Activated T-helper 1 cell treated with anti-CD3 and anti-CD28 coated beads, Interleukin-12 subunit alpha, Interleukin-12 subunit beta, Interleukin-2, Interleukin-4 antibody, amounts not matched to agents 30 ng/mL and 10 ng/mL and 1 ng/mL, durations not matched to agents 14 hours and 24 hours and 36 hours (primary cell): ENCODE data around the gene C10orf143. TPM values are rescaled to one million over a fixed set of nuclear protein-coding genes. Genes with fewer than 3 reads are reported as not detected.

ENCODE experiments used
- DNase-seq: peaks from one replicate; pipeline ENCODE4 v3.0.0; 2021; ENCODE audit warnings: low spot score
- H3K27ac Mint-ChIP-seq: one replicate; pipeline ENCODE4 v1.8.0; 2021; ENCODE audit warnings: mild to moderate bottlenecking, mixed read lengths
- H3K27me3 Mint-ChIP-seq: one replicate; pipeline ENCODE4 v1.8.0; 2022; ENCODE audit warnings: mild to moderate bottlenecking, moderate library complexity, mixed read lengths; ENCODE audit not compliant: insufficient read depth
- H3K36me3 Mint-ChIP-seq: one replicate; pipeline ENCODE4 v1.8.0; 2021; ENCODE audit warnings: low read depth, mixed read lengths
- H3K4me1 Mint-ChIP-seq: one replicate; pipeline ENCODE4 v1.8.0; 2021; ENCODE audit warnings: low read depth, mixed read lengths
- H3K4me3 Mint-ChIP-seq: one replicate; pipeline ENCODE4 v1.8.0; 2021; ENCODE audit warnings: mild to moderate bottlenecking, moderate library complexity, mixed read lengths
- H3K9me3 Mint-ChIP-seq: one replicate; pipeline ENCODE4 v1.8.0; 2021; ENCODE audit warnings: mixed read lengths
- intact Hi-C: fragments of 100-400 bp; cut with micrococcal nuclease; formaldehyde crosslinking; loops from one replicate; pipeline ENCODE4 v1.15.1; 2024
- total RNA-seq: library from RNA; stranded (reverse); gene quantifications from 2 replicates; pipeline ENCODE4 v1.2.3, GENCODE V29; 2022

The C10orf143 gene
- total RNA-seq, 1 donor from 2014 or later: 3.3 TPM

- no peaks in the 10 kb centered on the region for H3K36me3 Mint-ChIP-seq
- DNase-seq: no peak
- H3K9me3 Mint-ChIP-seq: no peaks in the 10 kb centered on the region
- H3K27ac Mint-ChIP-seq: no peak overlapping the region
- H3K27me3 Mint-ChIP-seq: no peaks in the 10 kb centered on the region
- H3K4me1 Mint-ChIP-seq: no peaks in the 10 kb centered on the region
- H3K4me3 Mint-ChIP-seq: no peak overlapping the region
- intact Hi-C loops: no loop called here
These were observed 87.9 kb downstream of the C10orf143 start for GRCh38 chr10:130022511-130023299.

GRCh38 chr10:130022086-130022485 lies 88.5 kb downstream of the C10orf143 start:
- H3K4me3 Mint-ChIP-seq: no peak overlapping the region

GRCh38 chr10:130021383-130021950 lies 89.2 kb downstream of the C10orf143 start:
- Mint-ChIP-seq H3K4me3 (no peak overlapping the region), H3K27me3 (no peaks in the 10 kb centered on the region), H3K36me3 (no peaks in the 10 kb centered on the region)

More at GRCh38 chr10:130022086-130022485, 88.5 kb downstream of the C10orf143 start:
- Mint-ChIP-seq H3K36me3 (no peaks in the 10 kb centered on the region), H3K9me3 (no peaks in the 10 kb centered on the region), H3K27ac (no peak overlapping the region), H3K4me1 (no peaks in the 10 kb centered on the region), H3K27me3 (no peaks in the 10 kb centered on the region)
- DNase-seq: no peak
- intact Hi-C loops: no loop called here

GRCh38 chr10:130020651-130021382 lies 89.8 kb downstream of the C10orf143 start:
- intact Hi-C loops: no loop called here
- DNase-seq: no peak

More at GRCh38 chr10:130021383-130021950, 89.2 kb downstream of the C10orf143 start:
- intact Hi-C loops: no loop called here
- H3K4me1 Mint-ChIP-seq: no peaks in the 10 kb centered on the region
- H3K9me3 Mint-ChIP-seq: no peaks in the 10 kb centered on the region
- DNase-seq: no peak
- no peak overlapping the region for H3K27ac Mint-ChIP-seq

GRCh38 chr10:130018730-130019185 lies 91.9 kb downstream of the C10orf143 start:
- H3K27ac Mint-ChIP-seq: no peak overlapping the region
- DNase-seq: no peak
- H3K9me3 Mint-ChIP-seq: no peaks in the 10 kb centered on the region
- intact Hi-C loops: no loop called here
- H3K27me3 Mint-ChIP-seq: no peaks in the 10 kb centered on the region
- H3K4me3 Mint-ChIP-seq: no peak overlapping the region
- H3K36me3 Mint-ChIP-seq: no peaks in the 10 kb centered on the region
- no peaks in the 10 kb centered on the region for H3K4me1 Mint-ChIP-seq

More at GRCh38 chr10:130020651-130021382, 89.8 kb downstream of the C10orf143 start:
- Mint-ChIP-seq H3K4me1 (no peaks in the 10 kb centered on the region), H3K4me3 (no peak overlapping the region), H3K36me3 (no peaks in the 10 kb centered on the region), H3K27ac (no peak overlapping the region), H3K9me3 (no peaks in the 10 kb centered on the region), H3K27me3 (no peaks in the 10 kb centered on the region)

- H3K4me1 Mint-ChIP-seq: no peaks in the 10 kb centered on the region
- no peaks in the 10 kb centered on the region for H3K9me3 Mint-ChIP-seq
- no peak overlapping the region for H3K27ac Mint-ChIP-seq
- intact Hi-C loops: no loop called here
- no peak for DNase-seq
- no peaks in the 10 kb centered on the region for H3K36me3 Mint-ChIP-seq
- H3K4me3 Mint-ChIP-seq: no peak overlapping the region
- no peaks in the 10 kb centered on the region for H3K27me3 Mint-ChIP-seq
These were observed 92.4 kb downstream of the C10orf143 start for GRCh38 chr10:130018265-130018664.

- H3K4me3 Mint-ChIP-seq: no peak overlapping the region
- no peak for DNase-seq
- no peaks in the 10 kb centered on the region for H3K4me1 Mint-ChIP-seq
- H3K27me3 Mint-ChIP-seq: no peaks in the 10 kb centered on the region
- no peaks in the 10 kb centered on the region for H3K36me3 Mint-ChIP-seq
- H3K27ac Mint-ChIP-seq: no peak overlapping the region
- intact Hi-C loops: no loop called here
- H3K9me3 Mint-ChIP-seq: no peaks in the 10 kb centered on the region
These were observed 93.0 kb downstream of the C10orf143 start for GRCh38 chr10:130017631-130018022.

GRCh38 chr10:130016993-130017630 lies 93.5 kb downstream of the C10orf143 start:
- Mint-ChIP-seq H3K36me3 (no peaks in the 10 kb centered on the region), H3K27ac (no peak overlapping the region), H3K4me3 (no peak overlapping the region), H3K4me1 (no peaks in the 10 kb centered on the region), H3K27me3 (no peaks in the 10 kb centered on the region), H3K9me3 (no peaks in the 10 kb centered on the region)
- intact Hi-C loops: no loop called here
- no peak for DNase-seq

GRCh38 chr10:130016095-130016494 lies 94.5 kb downstream of the C10orf143 start:
- DNase-seq: no peak
- Mint-ChIP-seq H3K4me1 (no peaks in the 10 kb centered on the region), H3K4me3 (no peak overlapping the region), H3K27me3 (no peaks in the 10 kb centered on the region), H3K27ac (no peak overlapping the region), H3K36me3 (no peaks in the 10 kb centered on the region), H3K9me3 (no peaks in the 10 kb centered on the region)
- intact Hi-C loops: no loop called here

- no peak for DNase-seq
- H3K27ac Mint-ChIP-seq: no peak overlapping the region
- no peaks in the 10 kb centered on the region for H3K36me3 Mint-ChIP-seq
- H3K4me1 Mint-ChIP-seq: no peaks in the 10 kb centered on the region
- H3K4me3 Mint-ChIP-seq: no peak overlapping the region
- no peaks in the 10 kb centered on the region for H3K27me3 Mint-ChIP-seq
- no peaks in the 10 kb centered on the region for H3K9me3 Mint-ChIP-seq
- intact Hi-C loops: no loop called here
These were observed 95.4 kb downstream of the C10orf143 start for GRCh38 chr10:130015075-130015695.

GRCh38 chr10:130014263-130015074 lies 96.2 kb downstream of the C10orf143 start:
- Mint-ChIP-seq H3K9me3 (no peaks in the 10 kb centered on the region), H3K36me3 (no peaks in the 10 kb centered on the region), H3K4me1 (no peaks in the 10 kb centered on the region), H3K4me3 (no peak overlapping the region), H3K27me3 (no peaks in the 10 kb centered on the region), H3K27ac (no peak overlapping the region)
- DNase-seq: no peak
- intact Hi-C loops: no loop called here
